Measurements from ENCODE around the gene WNT9B. TPM values are rescaled to one million over a fixed set of nuclear protein-coding genes. Genes with fewer than 3 reads are reported as not detected.

Gene WNT9B
- total RNA-seq, 1 experiment from 2014 or later = not detected

DNA sequence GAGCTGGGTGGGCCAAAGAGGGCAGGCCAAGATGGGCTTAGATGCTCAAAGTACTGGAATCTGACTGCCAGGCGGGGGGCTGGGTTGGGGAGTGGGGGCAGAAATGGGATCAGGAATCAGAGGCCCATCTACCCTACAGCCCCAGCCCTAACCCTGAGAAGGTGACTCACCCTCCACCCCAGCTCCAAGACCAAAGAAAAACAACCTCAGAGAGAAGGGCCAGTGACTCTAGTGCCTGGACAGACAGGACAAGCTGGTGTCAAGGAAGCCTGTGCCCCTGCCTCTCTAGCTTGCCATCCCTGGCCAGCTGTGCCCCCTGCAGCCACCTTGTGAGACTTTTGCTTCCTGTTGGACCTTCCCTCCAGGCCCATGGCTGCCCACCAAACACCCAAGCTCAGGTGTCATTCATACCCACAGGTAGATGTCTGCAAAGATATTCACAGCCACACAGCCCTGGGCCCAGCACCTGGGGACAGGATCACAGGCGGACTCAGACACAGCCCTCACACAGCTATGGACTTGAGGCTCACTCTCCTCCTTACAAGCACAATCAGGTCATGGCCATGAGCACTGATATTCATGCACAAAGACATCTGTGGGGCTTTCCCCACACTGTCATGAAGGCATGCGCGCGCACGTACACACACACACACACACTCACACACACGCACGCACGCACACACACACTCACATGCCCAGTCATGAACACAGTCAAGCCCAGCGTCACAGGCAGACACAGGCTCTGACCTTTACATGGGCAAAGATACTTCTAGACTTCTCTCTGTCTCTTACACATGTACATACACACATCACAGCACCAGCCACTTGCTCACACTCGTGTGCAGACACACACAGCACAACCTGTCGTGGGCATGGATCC lies 35.7 kb upstream of the WNT9B start:
- no peaks in the 10 kb centered on the region for H3K27me3 ChIP-seq (ENCODE audit: control insufficient read depth, insufficient read depth, low read length)
- intact Hi-C loops (cut with micrococcal nuclease; ENCODE audit: unreplicated experiment) = no loop called here
- no peak overlapping the region for H3K4me3 ChIP-seq (ENCODE audit: low read depth in 2 of 2, low read length in 2 of 2)
- BruUV-seq (replicated peaks) = no TSS peak
- ChIA-PET CTCF (no interaction called here), POLR2A (no interaction called here)
- no peak for TF ChIP-seq POLR2AphosphoS5 (IDR thresholded peaks at IDR 0.05; ENCODE audit: low read depth, low read length)
- TF ChIP-seq SIN3A (IDR thresholded peaks at IDR 0.05; ENCODE audit: borderline replicate concordance, insufficient read depth, low read depth, low read length) = no peak
- TF ChIP-seq, protein P1, sequence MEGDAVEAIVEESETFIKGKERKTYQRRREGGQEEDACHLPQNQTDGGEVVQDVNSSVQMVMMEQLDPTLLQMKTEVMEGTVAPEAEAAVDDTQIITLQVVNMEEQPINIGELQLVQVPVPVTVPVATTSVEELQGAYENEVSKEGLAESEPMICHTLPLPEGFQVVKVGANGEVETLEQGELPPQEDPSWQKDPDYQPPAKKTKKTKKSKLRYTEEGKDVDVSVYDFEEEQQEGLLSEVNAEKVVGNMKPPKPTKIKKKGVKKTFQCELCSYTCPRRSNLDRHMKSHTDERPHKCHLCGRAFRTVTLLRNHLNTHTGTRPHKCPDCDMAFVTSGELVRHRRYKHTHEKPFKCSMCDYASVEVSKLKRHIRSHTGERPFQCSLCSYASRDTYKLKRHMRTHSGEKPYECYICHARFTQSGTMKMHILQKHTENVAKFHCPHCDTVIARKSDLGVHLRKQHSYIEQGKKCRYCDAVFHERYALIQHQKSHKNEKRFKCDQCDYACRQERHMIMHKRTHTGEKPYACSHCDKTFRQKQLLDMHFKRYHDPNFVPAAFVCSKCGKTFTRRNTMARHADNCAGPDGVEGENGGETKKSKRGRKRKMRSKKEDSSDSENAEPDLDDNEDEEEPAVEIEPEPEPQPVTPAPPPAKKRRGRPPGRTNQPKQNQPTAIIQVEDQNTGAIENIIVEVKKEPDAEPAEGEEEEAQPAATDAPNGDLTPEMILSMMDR (IDR thresholded peaks at IDR 0.05) = no peak
- TF ChIP-seq TCF7L2 (IDR thresholded peaks at IDR 0.05; ENCODE audit: low read depth, low read length) = no peak
- TF ChIP-seq, protein P2, sequence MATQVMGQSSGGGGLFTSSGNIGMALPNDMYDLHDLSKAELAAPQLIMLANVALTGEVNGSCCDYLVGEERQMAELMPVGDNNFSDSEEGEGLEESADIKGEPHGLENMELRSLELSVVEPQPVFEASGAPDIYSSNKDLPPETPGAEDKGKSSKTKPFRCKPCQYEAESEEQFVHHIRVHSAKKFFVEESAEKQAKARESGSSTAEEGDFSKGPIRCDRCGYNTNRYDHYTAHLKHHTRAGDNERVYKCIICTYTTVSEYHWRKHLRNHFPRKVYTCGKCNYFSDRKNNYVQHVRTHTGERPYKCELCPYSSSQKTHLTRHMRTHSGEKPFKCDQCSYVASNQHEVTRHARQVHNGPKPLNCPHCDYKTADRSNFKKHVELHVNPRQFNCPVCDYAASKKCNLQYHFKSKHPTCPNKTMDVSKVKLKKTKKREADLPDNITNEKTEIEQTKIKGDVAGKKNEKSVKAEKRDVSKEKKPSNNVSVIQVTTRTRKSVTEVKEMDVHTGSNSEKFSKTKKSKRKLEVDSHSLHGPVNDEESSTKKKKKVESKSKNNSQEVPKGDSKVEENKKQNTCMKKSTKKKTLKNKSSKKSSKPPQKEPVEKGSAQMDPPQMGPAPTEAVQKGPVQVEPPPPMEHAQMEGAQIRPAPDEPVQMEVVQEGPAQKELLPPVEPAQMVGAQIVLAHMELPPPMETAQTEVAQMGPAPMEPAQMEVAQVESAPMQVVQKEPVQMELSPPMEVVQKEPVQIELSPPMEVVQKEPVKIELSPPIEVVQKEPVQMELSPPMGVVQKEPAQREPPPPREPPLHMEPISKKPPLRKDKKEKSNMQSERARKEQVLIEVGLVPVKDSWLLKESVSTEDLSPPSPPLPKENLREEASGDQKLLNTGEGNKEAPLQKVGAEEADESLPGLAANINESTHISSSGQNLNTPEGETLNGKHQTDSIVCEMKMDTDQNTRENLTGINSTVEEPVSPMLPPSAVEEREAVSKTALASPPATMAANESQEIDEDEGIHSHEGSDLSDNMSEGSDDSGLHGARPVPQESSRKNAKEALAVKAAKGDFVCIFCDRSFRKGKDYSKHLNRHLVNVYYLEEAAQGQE (IDR thresholded peaks at IDR 0.05; ENCODE audit: insufficient read depth in 1 of 2, low read depth in 2 of 2, low read length in 1 of 2) = no peak
- H3K27ac ChIP-seq (ENCODE audit: low read length) = no peak overlapping the region
- in situ Hi-C loops (cut with HindIII; ENCODE audit: low pct_unique_long_range_greater_than_20kb, low sequenced_read_pairs) = no loop called here
- no peak for ATAC-seq
- no peaks in the 10 kb centered on the region for H3K9me3 ChIP-seq (ENCODE audit: control insufficient read depth, insufficient read depth, low read depth, low read length)
- H3K36me3 ChIP-seq (ENCODE audit: control insufficient read depth, insufficient read depth, low read length) = no peaks in the 10 kb centered on the region
- DNase-seq (ENCODE audit: low read depth, low spot score) = no peak
- no peaks in the 10 kb centered on the region for H3K4me1 ChIP-seq (ENCODE audit: control insufficient read depth, insufficient read depth, low read length)

DNA sequence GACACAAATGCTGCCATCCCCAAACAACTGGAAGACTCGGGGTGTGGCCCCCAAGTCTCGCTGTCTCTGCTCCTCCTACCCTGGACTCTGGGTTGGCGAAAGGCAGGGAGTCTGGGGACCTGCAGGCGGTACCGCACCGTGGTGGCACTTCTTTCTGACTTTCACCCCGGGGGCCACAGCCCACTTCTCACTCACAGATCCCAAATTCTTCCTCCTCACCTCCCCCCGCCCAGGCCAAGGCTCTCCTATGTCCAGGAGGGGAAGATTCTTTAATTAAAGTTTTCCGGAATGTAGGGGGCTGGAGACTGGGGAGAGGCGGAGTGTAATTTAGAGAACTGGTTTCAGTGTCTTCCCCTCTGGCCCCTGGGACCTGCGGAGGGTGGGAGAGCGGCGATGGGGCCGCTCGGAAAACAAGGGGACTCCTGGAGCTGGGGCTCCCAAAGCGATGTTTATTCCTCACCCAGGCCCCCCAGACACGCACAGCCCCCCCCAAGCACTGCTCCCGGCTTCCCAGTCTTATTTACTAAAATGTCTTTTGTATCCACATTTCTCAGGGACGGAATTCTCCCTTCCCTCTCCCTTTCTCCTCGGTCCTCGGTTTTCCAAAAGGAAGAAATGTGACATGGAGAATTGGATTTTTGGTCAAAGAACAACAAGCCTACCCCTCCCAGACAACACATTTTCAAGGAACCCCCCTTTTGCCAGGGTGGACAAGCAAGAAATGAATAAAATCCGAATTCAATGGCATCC lies 34.1 kb upstream of the WNT9B start:
- ChIA-PET CTCF (no interaction called here), POLR2A (no interaction called here)
- no peak overlapping the region for H3K27ac ChIP-seq (ENCODE audit: low read length)
- no peak for ATAC-seq
- in situ Hi-C loops (cut with HindIII; ENCODE audit: low pct_unique_long_range_greater_than_20kb, low sequenced_read_pairs) = no loop called here
- no peaks in the 10 kb centered on the region for H3K27me3 ChIP-seq (ENCODE audit: control insufficient read depth, insufficient read depth, low read length)
- no peak overlapping the region for H3K4me3 ChIP-seq (ENCODE audit: low read depth in 2 of 2, low read length in 2 of 2)
- H3K9me3 ChIP-seq (ENCODE audit: control insufficient read depth, insufficient read depth, low read depth, low read length) = no peaks in the 10 kb centered on the region
- BruUV-seq (replicated peaks) = no TSS peak
- intact Hi-C loops (cut with micrococcal nuclease; ENCODE audit: unreplicated experiment) = no loop called here
- H3K36me3 ChIP-seq (ENCODE audit: control insufficient read depth, insufficient read depth, low read length) = no peaks in the 10 kb centered on the region
- TF ChIP-seq, protein P2 (IDR thresholded peaks at IDR 0.05; ENCODE audit: insufficient read depth in 1 of 2, low read depth in 2 of 2, low read length in 1 of 2) = no peak
- TF ChIP-seq, protein P1 (IDR thresholded peaks at IDR 0.05) = no peak
- TF ChIP-seq TCF7L2 (IDR thresholded peaks at IDR 0.05; ENCODE audit: low read depth, low read length) = no peak
- TF ChIP-seq SIN3A (IDR thresholded peaks at IDR 0.05; ENCODE audit: borderline replicate concordance, insufficient read depth, low read depth, low read length) = no peak
- TF ChIP-seq POLR2AphosphoS5 (IDR thresholded peaks at IDR 0.05; ENCODE audit: low read depth, low read length) = no peak
- DNase-seq (ENCODE audit: low read depth, low spot score) = no peak
- H3K4me1 ChIP-seq (ENCODE audit: control insufficient read depth, insufficient read depth, low read length) = no peaks in the 10 kb centered on the region

All from Panc1 (cell line).